Cardiac septum (tissue), 1 donor: ENCODE results near the gene NOS1AP. TPM values are rescaled to one million over a fixed set of nuclear protein-coding genes. Genes with fewer than 3 reads are reported as not detected.

Experiments used
- DNase-seq: peaks from one replicate; pipeline ENCODE4 v3.0.0-alpha.2; 2020; ENCODE audit warnings: low spot score
- intact Hi-C: fragments of 100-400 bp; cut with DNase I; formaldehyde crosslinking; loops from one replicate; pipeline ENCODE4 v1.14.0; 2022
- total RNA-seq: library from RNA; stranded (reverse); fragmentation: NEBNext Ultra II Directional; extraction: Animal tissue kit (Norgen Biotek cat#: 25700); gene quantifications from one replicate; pipeline ENCODE4 v1.2.1, GENCODE V29; 2021
- donor health status: DM: no; HTN: no; CAD: no.

NOS1AP gene
- total RNA-seq, 1 donor from 2014 or later = 2.0 TPM

- intact Hi-C loops = no loop called here
- no peak for DNase-seq
These were observed 190.5 kb downstream of the NOS1AP start for GRCh38 chr1:162259894-162260455.

- no peak for DNase-seq
- intact Hi-C loops = no loop called here
These were observed 194.6 kb downstream of the NOS1AP start for GRCh38 chr1:162264108-162264507.

GRCh38 chr1:162265983-162266382 is 196.5 kb downstream of the NOS1AP start:
- DNase-seq = no peak
- intact Hi-C loops = no loop called here

GRCh38 chr1:162270016-162270770 is 200.7 kb downstream of the NOS1AP start:
- DNase-seq = no peak
- intact Hi-C loops = no loop called here

- no peak for DNase-seq
- intact Hi-C loops = no loop called here
These were observed 202.5 kb downstream of the NOS1AP start for GRCh38 chr1:162271972-162272371.

- DNase-seq = no peak
- intact Hi-C loops = no loop called here
These were observed 202.9 kb downstream of the NOS1AP start for GRCh38 chr1:162272419-162272818.

- DNase-seq = no peak
- intact Hi-C loops = loop anchor here (1.0 to 5.0 kb wide), 2 partner anchors 117 to 219 kb away; no protein-coding TSS in a partner anchor
These were observed 206.2 kb downstream of the NOS1AP start for GRCh38 chr1:162275622-162276175.

- intact Hi-C loops = loop anchor here (1.0 to 5.0 kb wide), 2 partner anchors 116 to 220 kb away; no protein-coding TSS in a partner anchor
- DNase-seq = no peak
These were observed 207.0 kb downstream of the NOS1AP start for GRCh38 chr1:162276493-162276892.

GRCh38 chr1:162279136-162279498 is 209.6 kb downstream of the NOS1AP start:
- intact Hi-C loops = loop anchor here (5.0 kb wide), 1 partner anchor 113 kb away; no protein-coding TSS in a partner anchor
- no peak for DNase-seq

- no peak for DNase-seq
- intact Hi-C loops = no loop called here
These were observed 211.9 kb downstream of the NOS1AP start for GRCh38 chr1:162281426-162281825.

GRCh38 chr1:162283657-162284056 is 214.2 kb downstream of the NOS1AP start:
- DNase-seq = no peak
- intact Hi-C loops = no loop called here

- intact Hi-C loops = no loop called here
- DNase-seq = no peak
These were observed 214.9 kb downstream of the NOS1AP start for GRCh38 chr1:162284206-162284955.

GRCh38 chr1:162285149-162285561 is 215.7 kb downstream of the NOS1AP start:
- no peak for DNase-seq
- intact Hi-C loops = no loop called here

GRCh38 chr1:162291000-162291399 is 221.5 kb downstream of the NOS1AP start:
- intact Hi-C loops = no loop called here
- no peak for DNase-seq

- intact Hi-C loops = no loop called here
- DNase-seq = no peak
These were observed 222.9 kb downstream of the NOS1AP start for GRCh38 chr1:162292422-162292849.

GRCh38 chr1:162293073-162293692 is 223.7 kb downstream of the NOS1AP start:
- intact Hi-C loops = no loop called here
- no peak for DNase-seq

GRCh38 chr1:162294015-162294414 is 224.5 kb downstream of the NOS1AP start:
- DNase-seq = no peak
- intact Hi-C loops = no loop called here

GRCh38 chr1:162297208-162297607 is 227.7 kb downstream of the NOS1AP start:
- no peak for DNase-seq
- intact Hi-C loops = no loop called here

- DNase-seq = no peak
- intact Hi-C loops = no loop called here
These were observed 228.8 kb downstream of the NOS1AP start for GRCh38 chr1:162298266-162298665.

GRCh38 chr1:162299018-162299417 is 229.5 kb downstream of the NOS1AP start:
- intact Hi-C loops = no loop called here
- no peak for DNase-seq
